ENCODE results near the gene GZF1. TPM values are rescaled to one million over a fixed set of nuclear protein-coding genes. Genes with fewer than 3 reads are reported as not detected.
"Not testable (repeated sequence)": the region's sequence is repeated elsewhere in the genome, so short reads cannot be mapped to it uniquely, and the experiment has no call there.

Gene GZF1
- polyA plus RNA-seq, 3 donors, result 4.8 to 29.1 (median 7.0) TPM

GRCh38 chr20:23341073-23341472, 20.9 kb upstream of the GZF1 start:
- no peak overlapping the region for H3K27ac ChIP-seq (ENCODE audit: low read depth, low read length)
- 60 to 83% (median 74%) methylated on average over 2 of the region's 2 CpGs for WGBS, 3 donors

GRCh38 chr20:23343590-23343989, 18.4 kb upstream of the GZF1 start:
- no peak overlapping the region for H3K27ac ChIP-seq (ENCODE audit: low read depth, low read length)

GRCh38 chr20:23344336-23344735, 17.6 kb upstream of the GZF1 start:
- H3K27ac ChIP-seq (ENCODE audit: low read depth, low read length), result no peak overlapping the region
- 47 to 61% (median 56%) methylated on average over 5 of the region's 5 CpGs for WGBS, 3 donors

More at GRCh38 chr20:23343590-23343989, 18.4 kb upstream of the GZF1 start:
- 96 to 100% (median 98%) methylated on average over 1 of the region's 1 CpG for WGBS, 3 donors

GRCh38 chr20:23346002-23346401, 16.0 kb upstream of the GZF1 start:
- H3K27ac ChIP-seq (ENCODE audit: low read depth, low read length), result no peak overlapping the region
- WGBS, 3 donors, result 92 to 93% (median 93%) methylated on average over 4 of the region's 4 CpGs

GRCh38 chr20:23347791-23348190, 14.2 kb upstream of the GZF1 start:
- 80 to 90% (median 86%) methylated on average over 6 of the region's 6 CpGs for WGBS, 3 donors
- H3K27ac ChIP-seq (ENCODE audit: low read depth, low read length), result no peak overlapping the region

GRCh38 chr20:23348510-23348909, 13.5 kb upstream of the GZF1 start:
- WGBS, 3 donors, result 89 to 94% (median 91%) methylated on average over 6 of the region's 6 CpGs
- H3K27ac ChIP-seq (ENCODE audit: low read depth, low read length), result not testable (repeated sequence)

GRCh38 chr20:23349338-23350195, 12.4 kb upstream of the GZF1 start:
- WGBS, 3 donors, result 5 to 7% (median 7%) methylated on average over 23 of the region's 23 CpGs
- peak overlapping the region; percentile 90 for H3K27ac ChIP-seq (ENCODE audit: low read depth, low read length)

- H3K27ac ChIP-seq (ENCODE audit: low read depth, low read length), result peak within 1 kb of the TSS; percentile 90
- WGBS, 3 donors, result 0% methylated on average over 62 to 65 of the region's 65 CpGs
These were observed 11.6 kb upstream of the GZF1 start, which contains the start of gene NXT1 for GRCh38 chr20:23350196-23350903. NXT1 (plus strand) TSS chr20:23350791; CDS start chr20:23354042, 3,251 bp downstream.

- WGBS, 3 donors, result 1 to 3% (median 2%) methylated on average over 59 to 64 of the region's 64 CpGs
- peak overlapping the region; percentile 73 for H3K27ac ChIP-seq (ENCODE audit: low read depth, low read length)
These were observed 10.8 kb upstream of the GZF1 start for GRCh38 chr20:23350904-23351838.

GRCh38 chr20:23356203-23356602, 5.8 kb upstream of the GZF1 start:
- WGBS, 3 donors, result 69 to 81% (median 78%) methylated on average over 27 of the region's 27 CpGs

GRCh38 chr20:23357767-23358562, 4.0 kb upstream of the GZF1 start:
- H3K27ac ChIP-seq (ENCODE audit: low read depth, low read length), result peak overlapping the region; percentile 76
- whole genome bisulfite sequencing, 3 donors, result 0 to 1% (median 1%) methylated on average over 65 to 71 of the region's 71 CpGs

More at GRCh38 chr20:23356203-23356602, 5.8 kb upstream of the GZF1 start:
- no peak overlapping the region for H3K27ac ChIP-seq (ENCODE audit: low read depth, low read length)

- H3K27ac ChIP-seq (ENCODE audit: low read depth, low read length), result no peak overlapping the region
- WGBS, 3 donors, result 13 to 28% (median 22%) methylated on average over 6 of the region's 6 CpGs
These were observed 3.4 kb upstream of the GZF1 start for GRCh38 chr20:23358563-23358906.

GRCh38 chr20:23358923-23359593, 2.9 kb upstream of the GZF1 start:
- no peak overlapping the region for H3K27ac ChIP-seq (ENCODE audit: low read depth, low read length)
- 19 to 73% (median 73%) methylated on average over 7 of the region's 7 CpGs for WGBS, 3 donors

- H3K27ac ChIP-seq (ENCODE audit: low read depth, low read length), result no peak overlapping the region
- 21 to 67% (median 50%) methylated on average over 1 of the region's 1 CpG for WGBS, 3 donors
These were observed 1.5 kb upstream of the GZF1 start for GRCh38 chr20:23360531-23360930.

- 0 to 3% (median 0%) methylated on average over 8 of the region's 8 CpGs for WGBS, 3 donors
These were observed 885 bp upstream of the GZF1 start for GRCh38 chr20:23361119-23361475.

GRCh38 chr20:23362392-23363256, 642 bp downstream of the GZF1 start:
- peak overlapping the region; percentile 77 for H3K27ac ChIP-seq (ENCODE audit: low read depth, low read length)
- 2 to 5% (median 4%) methylated on average over 46 to 50 of the region's 50 CpGs for WGBS, 3 donors

More at GRCh38 chr20:23361119-23361475, 885 bp upstream of the GZF1 start:
- peak overlapping the region; percentile 99 for H3K27ac ChIP-seq (ENCODE audit: low read depth, low read length)
